GM12878 (cell line): ENCODE results near the gene ZNF32. TPM values are rescaled to one million over a fixed set of nuclear protein-coding genes. Genes with fewer than 3 reads are reported as not detected.

Experiments
- ATAC-seq: fragments of 200-7000 bp; cut with Tn5 transposase; 3 replicates; pipeline ENCODE4 v1.9.1; 2020; ENCODE audit warnings: mild to moderate bottlenecking, moderate library complexity
- BruUV-seq: library from RNA; stranded (reverse); fragments of 400-500 nt; replicated peaks from 2 replicates; lab custom pipeline; 2021; lab: Mats Ljungman, UMichigan
- CTCF ChIA-PET: fragments of 300-600 bp; sonication (Branson Sonifier 250); formaldehyde crosslinking; extraction: SDS; loops from one replicate; lab custom pipeline; 2021; ENCODE audit warnings: inconsistent platforms; lab: Yijun Ruan, JAX
- POLR2A ChIA-PET: fragments of 350-600 bp; formaldehyde crosslinking; extraction: SDS; loops from one replicate; lab custom pipeline; 2021; ENCODE audit warnings: inconsistent platforms; lab: Charles Lee
- RAD21 ChIA-PET: fragments of 300-600 bp; sonication (Branson Sonifier 250); formaldehyde crosslinking; loops from one replicate; lab custom pipeline; 2023; ENCODE audit warnings: antibody characterized with exemption; ENCODE audit not compliant: unreplicated experiment; lab: Charles Lee
- SMC1A ChIA-PET: fragments of 300-600 bp; sonication (Branson Sonifier 250); formaldehyde crosslinking; loops from one replicate; lab custom pipeline; 2023; ENCODE audit not compliant: unreplicated experiment, uncharacterized antibody; lab: Charles Lee
- DNase-seq: peaks from one replicate; pipeline ENCODE4 v3.0.0-alpha.2; 2011; ENCODE audit warnings: low read depth, low spot score
- FAIRE-seq: peaks from 3 replicates; lab custom pipeline; 2011; peaks lifted over from hg19 to GRCh38; lab: Jason Lieb, UNC
- H2AFZ ChIP-seq: 2 replicates; pipeline ENCODE4 v1.6.0; 2011; ENCODE audit warnings: low read depth, low read length, control low read depth; ENCODE audit not compliant: control insufficient read depth
- H3K27ac ChIP-seq: 2 replicates; pipeline ENCODE4 v1.5.1; 2011; ENCODE audit warnings: control low read depth; ENCODE audit not compliant: control insufficient read depth, insufficient read depth
- H3K27me3 ChIP-seq, 2 experiments: replicated peaks in 1 of 2; 2 replicates each; pipeline versions ENCODE4 v1.6.0 to v1.6.1; 2011; ENCODE audit warnings: low read length in 1 of 2; ENCODE audit not compliant: control insufficient read depth in 2 of 2, insufficient read depth in 2 of 2
- H3K36me3 ChIP-seq, 2 experiments: 2 replicates each; pipeline ENCODE4 v1.5.1; 2011; ENCODE audit warnings: low read length in 1 of 2; ENCODE audit not compliant: control insufficient read depth in 2 of 2, insufficient read depth in 2 of 2
- H3K4me1 ChIP-seq: 2 replicates; pipeline ENCODE4 v1.6.1; 2011; ENCODE audit warnings: mild to moderate bottlenecking, low read length, moderate library complexity, mixed read lengths; ENCODE audit not compliant: control insufficient read depth, insufficient read depth
- H3K4me2 ChIP-seq: 2 replicates; pipeline ENCODE4 v1.6.0; 2011; ENCODE audit warnings: control low read depth; ENCODE audit not compliant: control insufficient read depth, insufficient read depth
- H3K4me3 ChIP-seq: fragments of 200-600 bp; sonication (generic); 2 replicates; pipeline ENCODE4 v1.5.1; 2016
- H3K79me2 ChIP-seq: 2 replicates; pipeline ENCODE4 v1.6.0; 2011; ENCODE audit warnings: low read length; ENCODE audit not compliant: control insufficient read depth, insufficient read depth
- H3K9ac ChIP-seq: 2 replicates; pipeline ENCODE4 v1.8.0; 2011; ENCODE audit warnings: low read length, control low read depth, mixed read lengths; ENCODE audit not compliant: control insufficient read depth, insufficient read depth
- H3K9me3 ChIP-seq: replicated peaks from 3 replicates; pipeline ENCODE4 v1.5.1; 2011; ENCODE audit warnings: mild to moderate bottlenecking, low read length; ENCODE audit not compliant: control insufficient read depth, insufficient read depth
- H4K20me1 ChIP-seq: 2 replicates; pipeline ENCODE4 v1.6.0; 2011; ENCODE audit not compliant: control insufficient read depth, insufficient read depth
- ASH2L ChIP-seq: fragments of 300-600, 200-600 bp; sonication (generic); IDR thresholded peaks from 2 replicates; pipeline ENCODE4 v1.6.1; 2017; ENCODE audit warnings: low read depth, mild to moderate bottlenecking, borderline replicate concordance
- EGR1 ChIP-seq, 2 experiments: IDR thresholded peaks; 1 replicate in 1 of 2; 2 replicates in 1 of 2; pipeline ENCODE4 v1.6.1; 2011 to 2012; ENCODE audit warnings: low read depth in 2 of 2, low read length in 2 of 2, borderline replicate concordance in 1 of 2, mild to moderate bottlenecking in 1 of 2, moderate library complexity in 1 of 2
- EZH2 ChIP-seq: IDR thresholded peaks from 2 replicates; pipeline ENCODE4 v1.6.1; 2012; ENCODE audit warnings: low read depth, mild to moderate bottlenecking, control low read depth, inconsistent platforms, low read length, borderline replicate concordance; ENCODE audit not compliant: control insufficient read depth
- GABPA ChIP-seq: IDR thresholded peaks from 2 replicates; pipeline ENCODE4 v1.6.1; 2014; ENCODE audit warnings: antibody characterized with exemption, low read depth, mild to moderate bottlenecking, inconsistent platforms
- IKZF1 ChIP-seq: fragments of 450-650 bp; conservative IDR thresholded peaks from 2 replicates; pipeline ENCODE4 v1.6.1; 2017; ENCODE audit warnings: antibody characterized with exemption, mild to moderate bottlenecking
- IKZF2 ChIP-seq, 2 experiments: fragments of 450-650 bp; IDR thresholded peaks; 2 replicates each; pipeline ENCODE4 v1.6.1; 2017; ENCODE audit warnings: mild to moderate bottlenecking in 2 of 2, moderate library complexity in 2 of 2
- MEF2A ChIP-seq: IDR thresholded peaks from 2 replicates; pipeline ENCODE4 v1.6.1; 2011; ENCODE audit warnings: low read depth, mild to moderate bottlenecking, low read length, moderate library complexity; ENCODE audit not compliant: insufficient read depth
- MXI1 ChIP-seq: fragments of 150-350 bp; IDR thresholded peaks from 2 replicates; pipeline ENCODE4 v1.6.1; 2011; ENCODE audit warnings: low read depth, mild to moderate bottlenecking, inconsistent platforms, low read length, improper control_type of control experiment
- NFYB ChIP-seq: IDR thresholded peaks from 2 replicates; pipeline ENCODE4 v1.6.1; 2011; ENCODE audit warnings: low read depth, mild to moderate bottlenecking, low read length, improper control_type of control experiment, moderate library complexity; ENCODE audit not compliant: insufficient read depth
- NR2F1 ChIP-seq: fragments of 450-650 bp; conservative IDR thresholded peaks from 2 replicates; pipeline ENCODE4 v1.6.1; 2017; ENCODE audit warnings: mild to moderate bottlenecking
- SREBF2 ChIP-seq: IDR thresholded peaks from 2 replicates; pipeline ENCODE4 v1.6.1; 2012; ENCODE audit warnings: mild to moderate bottlenecking, low read length
- SUPT20H ChIP-seq: IDR thresholded peaks from 2 replicates; pipeline ENCODE4 v1.6.1; 2011; ENCODE audit warnings: low read depth, mild to moderate bottlenecking, low read length, moderate library complexity, borderline replicate concordance; ENCODE audit not compliant: control insufficient read depth
- ZNF207 ChIP-seq: fragments of 450-650 bp; IDR thresholded peaks from 2 replicates; pipeline ENCODE4 v1.6.1; 2014; ENCODE audit warnings: antibody characterized with exemption, mild to moderate bottlenecking, borderline replicate concordance
- WGBS: methylation state at CpG from one replicate; pipeline ENCODE4 v1.1.6; 2016; ENCODE audit warnings: low lambda C conversion rate; ENCODE audit not compliant: insufficient replicate concordance, insufficient coverage; ENCODE audit errors: missing lambda C conversion rate; 5-methylcytosine and 5-hydroxymethylcytosine counted together
- in situ Hi-C: fragments of 300-500 bp; cut with MboI; formaldehyde crosslinking; loops from 9 replicates; pipeline ENCODE4 v1.14.3; 2018; ENCODE audit warnings: mixed read lengths
- intact Hi-C: fragments of 100-400 bp; cut with micrococcal nuclease; formaldehyde crosslinking; loops from one replicate; pipeline ENCODE4 v1.14.2; 2022; ENCODE audit not compliant: unreplicated experiment
- polyA plus RNA-seq, 11 experiments: library from polyadenylated mRNA; depleted of rRNA in 4 of 11; unstranded in 6 of 11; stranded (reverse) in 5 of 11; fragments of >200 nt; fragmentation: Nextera tagmentation in 4 of 11; fragmentation: Illumina TruSeq in 1 of 11; extraction: Ambion mirVana in 4 of 11; extraction: Trizol in 1 of 11; gene quantifications; 1 replicate in 1 of 11; 2 replicates in 10 of 11; pipeline versions ENCODE4 v1.2.1 to v1.2.3, GENCODE V29; 2011 to 2016; ENCODE audit warnings: inconsistent platforms in 2 of 11, missing spikeins in 2 of 11, low read depth in 1 of 11
- total RNA-seq, 4 experiments: library from RNA; depleted of rRNA in 3 of 4; stranded (reverse); fragments of >200 nt in 3 of 4; fragmentation: Illumina TruSeq in 1 of 4; extraction: Trizol in 1 of 4; gene quantifications; 2 replicates each; pipeline versions ENCODE4 v1.2.1 to v1.2.3, GENCODE V29; 2013 to 2021
- TF ChIP-seq, protein P1 (sequence below): fragments of 450-650 bp; IDR thresholded peaks from 2 replicates; pipeline ENCODE4 v1.6.1; 2016; ENCODE audit warnings: mild to moderate bottlenecking
- TF ChIP-seq, protein P2 (sequence below): fragments of 450-650 bp; IDR thresholded peaks from 2 replicates; pipeline ENCODE4 v1.6.1; 2018; ENCODE audit warnings: mild to moderate bottlenecking, low read depth, moderate library complexity; ENCODE audit not compliant: partially characterized antibody
- TF ChIP-seq, protein P3 (sequence below): fragments of 450-650 bp; conservative IDR thresholded peaks from 2 replicates; pipeline ENCODE4 v1.6.1; 2017; ENCODE audit warnings: mild to moderate bottlenecking, moderate library complexity

The ZNF32 gene
- total and polyA plus RNA-seq, 10 of the 15 experiments (the other 5 are each of a cell fraction or from before 2014, with no cell fraction given): 1.9 to 23.0 (median 3.4) TPM

DNA sequence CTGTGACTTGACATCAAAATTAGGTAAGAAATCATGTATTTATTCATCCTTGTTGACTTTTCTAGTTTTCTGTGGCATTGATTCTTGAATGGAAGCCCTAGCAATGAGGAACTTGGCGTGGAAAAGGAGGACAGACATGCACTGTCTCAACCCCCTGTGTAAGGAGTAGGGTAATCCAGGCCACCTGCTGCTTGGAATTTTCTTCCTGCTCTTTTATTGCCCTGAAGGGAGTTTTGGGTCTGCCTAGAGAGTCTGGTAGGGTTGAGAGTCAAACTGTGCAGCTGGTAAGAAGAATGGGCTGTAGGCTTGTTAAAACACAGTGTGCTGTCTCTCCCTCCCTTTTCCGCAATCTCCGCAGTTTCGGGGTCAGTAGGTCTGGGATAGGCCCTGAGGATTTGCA lies 19.7 kb downstream of the ZNF32 start:
- Histone ChIP-seq H3K9me3 (no peaks in the 10 kb centered on the region), H3K36me3 (no peaks in the 10 kb centered on the region), H4K20me1 (no peaks in the 10 kb centered on the region), H2AFZ (no peak overlapping the region), H3K9ac (no peak overlapping the region), H3K4me1 (no peaks in the 10 kb centered on the region), H3K27ac (no peak overlapping the region), H3K79me2 (no peaks in the 10 kb centered on the region), H3K4me3 (no peak overlapping the region), H3K27me3 (no peaks in the 10 kb centered on the region), H3K4me2 (no peak overlapping the region)
- RAD21 ChIA-PET: no interaction called here
- no TSS peak for BruUV-seq
- in situ Hi-C loops (no loop called here), intact Hi-C loops (no loop called here)
- ATAC-seq (no peak), DNase-seq (no peak), FAIRE-seq (no peak)
- CTCF ChIA-PET: no interaction called here
- POLR2A ChIA-PET: no interaction called here
- SMC1A ChIA-PET: interaction anchor here (0.7 kb wide), 1 partner anchor 12 kb away, joined by 3 read pairs; no protein-coding TSS in a partner anchor
- 44% methylated on average over 4 of the region's 4 CpGs for WGBS
- TF ChIP-seq SREBF2 (no peak), EZH2 (no peak), GABPA (no peak), MEF2A (no peak), IKZF2 (IDR thresholded peaks at IDR 0.05) (no peak), NFYB (no peak), ASH2L (no peak), ZNF207 (no peak), EGR1 (IDR thresholded peaks at IDR 0.05; ENCODE audit: borderline replicate concordance in 1 of 2, low read depth in 2 of 2, low read length in 2 of 2) (no peak), SUPT20H (no peak), MXI1 (no peak), IKZF1 (no peak), NR2F1 (no peak)
- TF ChIP-seq, protein P1, sequence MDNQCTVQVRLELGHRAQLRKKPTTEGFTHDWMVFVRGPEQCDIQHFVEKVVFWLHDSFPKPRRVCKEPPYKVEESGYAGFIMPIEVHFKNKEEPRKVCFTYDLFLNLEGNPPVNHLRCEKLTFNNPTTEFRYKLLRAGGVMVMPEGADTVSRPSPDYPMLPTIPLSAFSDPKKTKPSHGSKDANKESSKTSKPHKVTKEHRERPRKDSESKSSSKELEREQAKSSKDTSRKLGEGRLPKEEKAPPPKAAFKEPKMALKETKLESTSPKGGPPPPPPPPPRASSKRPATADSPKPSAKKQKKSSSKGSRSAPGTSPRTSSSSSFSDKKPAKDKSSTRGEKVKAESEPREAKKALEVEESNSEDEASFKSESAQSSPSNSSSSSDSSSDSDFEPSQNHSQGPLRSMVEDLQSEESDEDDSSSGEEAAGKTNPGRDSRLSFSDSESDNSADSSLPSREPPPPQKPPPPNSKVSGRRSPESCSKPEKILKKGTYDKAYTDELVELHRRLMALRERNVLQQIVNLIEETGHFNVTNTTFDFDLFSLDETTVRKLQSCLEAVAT: no peak
- TF ChIP-seq, protein P2, sequence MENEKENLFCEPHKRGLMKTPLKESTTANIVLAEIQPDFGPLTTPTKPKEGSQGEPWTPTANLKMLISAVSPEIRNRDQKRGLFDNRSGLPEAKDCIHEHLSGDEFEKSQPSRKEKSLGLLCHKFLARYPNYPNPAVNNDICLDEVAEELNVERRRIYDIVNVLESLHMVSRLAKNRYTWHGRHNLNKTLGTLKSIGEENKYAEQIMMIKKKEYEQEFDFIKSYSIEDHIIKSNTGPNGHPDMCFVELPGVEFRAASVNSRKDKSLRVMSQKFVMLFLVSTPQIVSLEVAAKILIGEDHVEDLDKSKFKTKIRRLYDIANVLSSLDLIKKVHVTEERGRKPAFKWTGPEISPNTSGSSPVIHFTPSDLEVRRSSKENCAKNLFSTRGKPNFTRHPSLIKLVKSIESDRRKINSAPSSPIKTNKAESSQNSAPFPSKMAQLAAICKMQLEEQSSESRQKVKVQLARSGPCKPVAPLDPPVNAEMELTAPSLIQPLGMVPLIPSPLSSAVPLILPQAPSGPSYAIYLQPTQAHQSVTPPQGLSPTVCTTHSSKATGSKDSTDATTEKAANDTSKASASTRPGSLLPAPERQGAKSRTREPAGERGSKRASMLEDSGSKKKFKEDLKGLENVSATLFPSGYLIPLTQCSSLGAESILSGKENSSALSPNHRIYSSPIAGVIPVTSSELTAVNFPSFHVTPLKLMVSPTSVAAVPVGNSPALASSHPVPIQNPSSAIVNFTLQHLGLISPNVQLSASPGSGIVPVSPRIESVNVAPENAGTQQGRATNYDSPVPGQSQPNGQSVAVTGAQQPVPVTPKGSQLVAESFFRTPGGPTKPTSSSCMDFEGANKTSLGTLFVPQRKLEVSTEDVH: no peak
- TF ChIP-seq, protein P3, sequence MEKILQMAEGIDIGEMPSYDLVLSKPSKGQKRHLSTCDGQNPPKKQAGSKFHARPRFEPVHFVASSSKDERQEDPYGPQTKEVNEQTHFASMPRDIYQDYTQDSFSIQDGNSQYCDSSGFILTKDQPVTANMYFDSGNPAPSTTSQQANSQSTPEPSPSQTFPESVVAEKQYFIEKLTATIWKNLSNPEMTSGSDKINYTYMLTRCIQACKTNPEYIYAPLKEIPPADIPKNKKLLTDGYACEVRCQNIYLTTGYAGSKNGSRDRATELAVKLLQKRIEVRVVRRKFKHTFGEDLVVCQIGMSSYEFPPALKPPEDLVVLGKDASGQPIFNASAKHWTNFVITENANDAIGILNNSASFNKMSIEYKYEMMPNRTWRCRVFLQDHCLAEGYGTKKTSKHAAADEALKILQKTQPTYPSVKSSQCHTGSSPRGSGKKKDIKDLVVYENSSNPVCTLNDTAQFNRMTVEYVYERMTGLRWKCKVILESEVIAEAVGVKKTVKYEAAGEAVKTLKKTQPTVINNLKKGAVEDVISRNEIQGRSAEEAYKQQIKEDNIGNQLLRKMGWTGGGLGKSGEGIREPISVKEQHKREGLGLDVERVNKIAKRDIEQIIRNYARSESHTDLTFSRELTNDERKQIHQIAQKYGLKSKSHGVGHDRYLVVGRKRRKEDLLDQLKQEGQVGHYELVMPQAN: no peak
